Measurements from ENCODE around the gene MARCHF2.

DNA sequence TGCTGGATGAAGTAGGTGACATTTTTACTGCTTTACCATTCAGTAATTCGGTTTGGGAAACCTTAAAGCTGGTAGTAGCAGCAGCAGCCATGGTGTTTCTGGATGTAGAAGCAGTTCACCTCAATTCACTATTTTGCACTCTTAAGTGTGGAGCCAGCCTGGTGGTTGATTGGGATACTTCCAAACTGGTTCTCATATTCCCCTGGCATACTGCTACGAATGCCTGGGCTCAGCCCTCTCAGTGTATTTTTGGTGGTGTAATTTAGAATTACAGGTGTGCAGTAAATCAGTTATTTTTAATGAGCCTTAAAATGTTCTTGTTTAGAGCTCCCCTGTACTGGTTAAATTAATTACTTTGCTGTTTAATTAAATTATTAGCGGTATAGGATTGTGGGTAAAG is 44.1 kb downstream of the MARCHF2 start:
- TF ChIP-seq, protein P1, sequence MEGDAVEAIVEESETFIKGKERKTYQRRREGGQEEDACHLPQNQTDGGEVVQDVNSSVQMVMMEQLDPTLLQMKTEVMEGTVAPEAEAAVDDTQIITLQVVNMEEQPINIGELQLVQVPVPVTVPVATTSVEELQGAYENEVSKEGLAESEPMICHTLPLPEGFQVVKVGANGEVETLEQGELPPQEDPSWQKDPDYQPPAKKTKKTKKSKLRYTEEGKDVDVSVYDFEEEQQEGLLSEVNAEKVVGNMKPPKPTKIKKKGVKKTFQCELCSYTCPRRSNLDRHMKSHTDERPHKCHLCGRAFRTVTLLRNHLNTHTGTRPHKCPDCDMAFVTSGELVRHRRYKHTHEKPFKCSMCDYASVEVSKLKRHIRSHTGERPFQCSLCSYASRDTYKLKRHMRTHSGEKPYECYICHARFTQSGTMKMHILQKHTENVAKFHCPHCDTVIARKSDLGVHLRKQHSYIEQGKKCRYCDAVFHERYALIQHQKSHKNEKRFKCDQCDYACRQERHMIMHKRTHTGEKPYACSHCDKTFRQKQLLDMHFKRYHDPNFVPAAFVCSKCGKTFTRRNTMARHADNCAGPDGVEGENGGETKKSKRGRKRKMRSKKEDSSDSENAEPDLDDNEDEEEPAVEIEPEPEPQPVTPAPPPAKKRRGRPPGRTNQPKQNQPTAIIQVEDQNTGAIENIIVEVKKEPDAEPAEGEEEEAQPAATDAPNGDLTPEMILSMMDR (tag by site-specific recombination; IDR thresholded peaks at IDR 0.05): no peak
- TF ChIP-seq, protein P2, sequence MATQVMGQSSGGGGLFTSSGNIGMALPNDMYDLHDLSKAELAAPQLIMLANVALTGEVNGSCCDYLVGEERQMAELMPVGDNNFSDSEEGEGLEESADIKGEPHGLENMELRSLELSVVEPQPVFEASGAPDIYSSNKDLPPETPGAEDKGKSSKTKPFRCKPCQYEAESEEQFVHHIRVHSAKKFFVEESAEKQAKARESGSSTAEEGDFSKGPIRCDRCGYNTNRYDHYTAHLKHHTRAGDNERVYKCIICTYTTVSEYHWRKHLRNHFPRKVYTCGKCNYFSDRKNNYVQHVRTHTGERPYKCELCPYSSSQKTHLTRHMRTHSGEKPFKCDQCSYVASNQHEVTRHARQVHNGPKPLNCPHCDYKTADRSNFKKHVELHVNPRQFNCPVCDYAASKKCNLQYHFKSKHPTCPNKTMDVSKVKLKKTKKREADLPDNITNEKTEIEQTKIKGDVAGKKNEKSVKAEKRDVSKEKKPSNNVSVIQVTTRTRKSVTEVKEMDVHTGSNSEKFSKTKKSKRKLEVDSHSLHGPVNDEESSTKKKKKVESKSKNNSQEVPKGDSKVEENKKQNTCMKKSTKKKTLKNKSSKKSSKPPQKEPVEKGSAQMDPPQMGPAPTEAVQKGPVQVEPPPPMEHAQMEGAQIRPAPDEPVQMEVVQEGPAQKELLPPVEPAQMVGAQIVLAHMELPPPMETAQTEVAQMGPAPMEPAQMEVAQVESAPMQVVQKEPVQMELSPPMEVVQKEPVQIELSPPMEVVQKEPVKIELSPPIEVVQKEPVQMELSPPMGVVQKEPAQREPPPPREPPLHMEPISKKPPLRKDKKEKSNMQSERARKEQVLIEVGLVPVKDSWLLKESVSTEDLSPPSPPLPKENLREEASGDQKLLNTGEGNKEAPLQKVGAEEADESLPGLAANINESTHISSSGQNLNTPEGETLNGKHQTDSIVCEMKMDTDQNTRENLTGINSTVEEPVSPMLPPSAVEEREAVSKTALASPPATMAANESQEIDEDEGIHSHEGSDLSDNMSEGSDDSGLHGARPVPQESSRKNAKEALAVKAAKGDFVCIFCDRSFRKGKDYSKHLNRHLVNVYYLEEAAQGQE (tag by site-specific recombination; IDR thresholded peaks at IDR 0.05): no peak
- no peak for TF ChIP-seq ZNF426 (tag by site-specific recombination; IDR thresholded peaks at IDR 0.05)
- TF ChIP-seq, protein P3, sequence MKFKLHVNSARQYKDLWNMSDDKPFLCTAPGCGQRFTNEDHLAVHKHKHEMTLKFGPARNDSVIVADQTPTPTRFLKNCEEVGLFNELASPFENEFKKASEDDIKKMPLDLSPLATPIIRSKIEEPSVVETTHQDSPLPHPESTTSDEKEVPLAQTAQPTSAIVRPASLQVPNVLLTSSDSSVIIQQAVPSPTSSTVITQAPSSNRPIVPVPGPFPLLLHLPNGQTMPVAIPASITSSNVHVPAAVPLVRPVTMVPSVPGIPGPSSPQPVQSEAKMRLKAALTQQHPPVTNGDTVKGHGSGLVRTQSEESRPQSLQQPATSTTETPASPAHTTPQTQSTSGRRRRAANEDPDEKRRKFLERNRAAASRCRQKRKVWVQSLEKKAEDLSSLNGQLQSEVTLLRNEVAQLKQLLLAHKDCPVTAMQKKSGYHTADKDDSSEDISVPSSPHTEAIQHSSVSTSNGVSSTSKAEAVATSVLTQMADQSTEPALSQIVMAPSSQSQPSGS (tag by site-specific recombination; IDR thresholded peaks at IDR 0.05; ENCODE audit: low read depth): no peak
- no peak for TF ChIP-seq ZNF747 (tag by site-specific recombination; IDR thresholded peaks at IDR 0.05)
- TF ChIP-seq MEIS1 (CRISPR knock-in tag; IDR thresholded peaks at IDR 0.05; ENCODE audit: borderline replicate concordance): no peak
- no peak for TF ChIP-seq ZNF138 (tag by site-specific recombination; IDR thresholded peaks at IDR 0.05; ENCODE audit: borderline replicate concordance)
- TF ChIP-seq, protein P4, sequence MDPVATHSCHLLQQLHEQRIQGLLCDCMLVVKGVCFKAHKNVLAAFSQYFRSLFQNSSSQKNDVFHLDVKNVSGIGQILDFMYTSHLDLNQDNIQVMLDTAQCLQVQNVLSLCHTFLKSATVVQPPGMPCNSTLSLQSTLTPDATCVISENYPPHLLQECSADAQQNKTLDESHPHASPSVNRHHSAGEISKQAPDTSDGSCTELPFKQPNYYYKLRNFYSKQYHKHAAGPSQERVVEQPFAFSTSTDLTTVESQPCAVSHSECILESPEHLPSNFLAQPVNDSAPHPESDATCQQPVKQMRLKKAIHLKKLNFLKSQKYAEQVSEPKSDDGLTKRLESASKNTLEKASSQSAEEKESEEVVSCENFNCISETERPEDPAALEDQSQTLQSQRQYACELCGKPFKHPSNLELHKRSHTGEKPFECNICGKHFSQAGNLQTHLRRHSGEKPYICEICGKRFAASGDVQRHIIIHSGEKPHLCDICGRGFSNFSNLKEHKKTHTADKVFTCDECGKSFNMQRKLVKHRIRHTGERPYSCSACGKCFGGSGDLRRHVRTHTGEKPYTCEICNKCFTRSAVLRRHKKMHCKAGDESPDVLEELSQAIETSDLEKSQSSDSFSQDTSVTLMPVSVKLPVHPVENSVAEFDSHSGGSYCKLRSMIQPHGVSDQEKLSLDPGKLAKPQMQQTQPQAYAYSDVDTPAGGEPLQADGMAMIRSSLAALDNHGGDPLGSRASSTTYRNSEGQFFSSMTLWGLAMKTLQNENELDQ (tag by site-specific recombination; IDR thresholded peaks at IDR 0.05; ENCODE audit: low read depth): no peak
- TF ChIP-seq ZNF776 (tag by site-specific recombination; IDR thresholded peaks at IDR 0.05; ENCODE audit: borderline replicate concordance): no peak
